K562 (cell line): Measurements from ENCODE around the gene LRMDA. TPM values are rescaled to one million over a fixed set of nuclear protein-coding genes. Genes with fewer than 3 reads are reported as not detected.

ENCODE experiments used
- ATAC-seq: fragments of 200-7000 bp; cut with Tn5 transposase; 3 replicates; pipeline ENCODE4 v1.9.1; 2020; ENCODE audit warnings: moderate library complexity
- BruUV-seq: library from RNA; stranded (reverse); fragments of 400-500 nt; replicated peaks from 2 replicates; lab custom pipeline; 2021; lab: Mats Ljungman, UMichigan
- CTCF ChIA-PET: fragments of 300-600 bp; formaldehyde crosslinking; extraction: SDS; loops from one replicate; lab custom pipeline; 2021; ENCODE audit warnings: low intra/inter-chr PET ratio; lab: Yijun Ruan, JAX
- POLR2A ChIA-PET: fragments of 300-600, 350-650 bp; sonication (Branson Sonifier 250); formaldehyde crosslinking; extraction: SDS; loops from one replicate; lab custom pipeline; 2021; ENCODE audit warnings: antibody characterized with exemption, inconsistent platforms; lab: Yijun Ruan, JAX
- DNase-seq, 4 experiments: peaks; one replicate each; pipeline versions ENCODE4 v3.0.0 to v3.0.0-alpha.2; 2011 to 2018; ENCODE audit warnings: low spot score in 3 of 4, mixed read lengths in 3 of 4; ENCODE audit errors: extremely low read depth in 1 of 4
- FAIRE-seq: peaks from 2 replicates; lab custom pipeline; 2011; peaks lifted over from hg19 to GRCh38; lab: Jason Lieb, UNC
- H2AFZ ChIP-seq: 2 replicates; pipeline ENCODE4 v1.6.0; 2011; ENCODE audit warnings: low read depth, low read length, control low read depth, inconsistent platforms
- H3K27ac ChIP-seq: fragments of 200-600 bp; 3 replicates; pipeline ENCODE4 v1.8.0; 2011; ENCODE audit warnings: low read depth, mild to moderate bottlenecking, control low read depth, inconsistent platforms, low read length, moderate library complexity, mixed read lengths; ENCODE audit errors: extremely low read depth
- H3K27me3 ChIP-seq, 2 experiments: fragments of 300-600 bp in 1 of 2; 2 replicates in 1 of 2; 3 replicates in 1 of 2; pipeline versions ENCODE4 v1.6.0 to v1.8.0; 2011; ENCODE audit warnings: inconsistent platforms in 2 of 2, low read length in 2 of 2, mild to moderate bottlenecking in 1 of 2, mixed read lengths in 1 of 2, moderate library complexity in 1 of 2; ENCODE audit not compliant: control insufficient read depth in 2 of 2, insufficient read depth in 2 of 2
- H3K36me3 ChIP-seq: fragments of 300-600 bp; 3 replicates; pipeline ENCODE4 v1.8.0; 2011; ENCODE audit warnings: mild to moderate bottlenecking, low read length, inconsistent platforms; ENCODE audit not compliant: control insufficient read depth, insufficient read depth
- H3K4me1 ChIP-seq, 2 experiments: fragments of 200-600 bp in 1 of 2; replicated peaks in 1 of 2; 2 replicates in 1 of 2; 3 replicates in 1 of 2; pipeline versions ENCODE4 v1.5.1 to v1.8.0; 2011; ENCODE audit warnings: inconsistent platforms in 2 of 2, low read length in 2 of 2, mild to moderate bottlenecking in 1 of 2, mixed read lengths in 1 of 2, moderate library complexity in 1 of 2; ENCODE audit not compliant: control insufficient read depth in 2 of 2, insufficient read depth in 2 of 2
- H3K4me2 ChIP-seq: 2 replicates; pipeline ENCODE4 v1.6.1; 2011; ENCODE audit warnings: low read length, control low read depth, inconsistent platforms, mixed read lengths; ENCODE audit not compliant: insufficient read depth
- H3K4me3 ChIP-seq: fragments of 200-600 bp; sonication (generic), shearing (Covaris generic); 2 replicates; pipeline ENCODE4 v1.5.1; 2016; ENCODE audit warnings: control low read depth, inconsistent platforms
- H3K79me2 ChIP-seq: fragments of 200-600 bp; 3 replicates; pipeline ENCODE4 v1.8.0; 2011; ENCODE audit warnings: low read length, inconsistent platforms; ENCODE audit not compliant: control insufficient read depth, insufficient read depth
- H3K9ac ChIP-seq, 2 experiments: 2 replicates each; pipeline versions ENCODE4 v1.6.0 to v1.6.1; 2011; ENCODE audit warnings: low read depth in 2 of 2, low read length in 2 of 2, control low read depth in 1 of 2, inconsistent platforms in 1 of 2, mild to moderate bottlenecking in 1 of 2, mixed read lengths in 1 of 2; ENCODE audit not compliant: insufficient read depth in 1 of 2
- H3K9me1 ChIP-seq: one replicate; pipeline ENCODE4 v1.6.0; 2011; ENCODE audit warnings: inconsistent platforms, mild to moderate bottlenecking, low read length, moderate library complexity; ENCODE audit not compliant: control insufficient read depth, insufficient read depth
- H3K9me3 ChIP-seq: replicated peaks from 2 replicates; pipeline ENCODE4 v1.5.1; 2011; ENCODE audit warnings: low read depth, low read length, inconsistent platforms; ENCODE audit not compliant: control insufficient read depth, insufficient read depth
- H4K20me1 ChIP-seq: replicated peaks from 2 replicates; pipeline ENCODE4 v1.6.1; 2011; ENCODE audit warnings: low read length, inconsistent platforms, mixed read lengths; ENCODE audit not compliant: control insufficient read depth, insufficient read depth
- CLOCK ChIP-seq: fragments of 250-450 bp; sonication (Bioruptor Pico); IDR thresholded peaks from 2 replicates; pipeline ENCODE4 v1.4.0; 2020; ENCODE audit warnings: mild to moderate bottlenecking, moderate library complexity, borderline replicate concordance
- CTCF ChIP-seq, 3 experiments: IDR thresholded peaks in 2 of 3; conservative IDR thresholded peaks in 1 of 3; 2 replicates each; pipeline ENCODE4 v1.5.1; 2011 to 2012; ENCODE audit warnings: low read length in 3 of 3, mild to moderate bottlenecking in 3 of 3, control low read depth in 2 of 3, improper control_type of control experiment in 1 of 3, inconsistent platforms in 1 of 3, low read depth in 1 of 3, mixed read lengths in 1 of 3, moderate library complexity in 1 of 3; ENCODE audit not compliant: insufficient read depth in 2 of 3
- WGBS: fragments of 100-300 bp; shearing (Covaris generic); methylation state at CpG from one replicate; pipeline ENCODE4 v1.1.6; 2016; ENCODE audit warnings: low coverage, mixed read lengths; ENCODE audit not compliant: insufficient coverage; ENCODE audit errors: missing lambda C conversion rate; 5-methylcytosine and 5-hydroxymethylcytosine counted together
- in situ Hi-C: fragments of 300-500 bp; cut with MboI; formaldehyde crosslinking; loops from 4 replicates; pipeline ENCODE4 v1.15.0; 2018; ENCODE audit warnings: inconsistent platforms, mixed read lengths
- intact Hi-C: fragments of 100-400 bp; cut with micrococcal nuclease; formaldehyde crosslinking; loops from 2 replicates; pipeline ENCODE4 v1.14.2; 2022
- polyA plus RNA-seq, 8 experiments: library from polyadenylated mRNA; depleted of rRNA in 4 of 8; stranded (reverse) in 5 of 8; unstranded in 3 of 8; fragments of >200 nt; fragmentation: Nextera tagmentation in 2 of 8; fragmentation: Illumina TruSeq in 1 of 8; extraction: Ambion mirVana in 2 of 8; extraction: Trizol in 1 of 8; gene quantifications; 2 replicates each; pipeline versions ENCODE4 v1.2.1 to v1.2.3, GENCODE V29; 2011 to 2014; ENCODE audit warnings: inconsistent platforms in 1 of 8, missing spikeins in 1 of 8
- total RNA-seq, 7 experiments: library from RNA; depleted of rRNA in 6 of 7; stranded (reverse); fragments of >200 nt in 6 of 7; fragmentation: Illumina TruSeq in 2 of 7; extraction: Trizol in 2 of 7; gene quantifications; 2 replicates each; pipeline versions ENCODE4 v1.2.1 to v1.2.3, GENCODE V29; 2011 to 2021; ENCODE audit warnings: low replicate concordance in 1 of 7

Gene LRMDA
- total and polyA plus RNA-seq, 9 of the 15 experiments (the other 6 are each of a cell fraction or from before 2014, with no cell fraction given), result 0.25 TPM; not detected in 8

GRCh38 chr10:76040107-76040829 lies 608.8 kb downstream of the LRMDA start:
- no peak overlapping the region for H3K4me3 ChIP-seq
- no TSS peak for BruUV-seq
- no peak for FAIRE-seq
- H3K9ac ChIP-seq, result no peak overlapping the region
- ChIA-PET POLR2A (interaction anchor here (0.6 kb wide), 1 partner anchor 374 kb away, joined by 3 read pairs; no protein-coding TSS in a partner anchor), CTCF (no interaction called here)
- H3K4me1 ChIP-seq, result no peaks in the 10 kb centered on the region
- DNase-seq, result no peak
- H3K27ac ChIP-seq, result no peak overlapping the region
- no peaks in the 10 kb centered on the region for H3K9me1 ChIP-seq
- no peaks in the 10 kb centered on the region for H3K36me3 ChIP-seq
- no peak for ATAC-seq
- H3K4me2 ChIP-seq, result no peak overlapping the region
- no peak for TF ChIP-seq CLOCK (CRISPR knock-in tag)
- 0 out of 6 replicates have a peak, but pooled peaks of 1 of the 3 experiments have one; percentile 31 for TF ChIP-seq CTCF (IDR thresholded peaks at IDR 0.05 in 2 of 3, conservative IDR thresholded peaks at IDR 0.05 in 1 of 3; ENCODE audit: insufficient read depth in 2 of 3, low read depth in 1 of 3, low read length in 3 of 3)
- H3K27me3 ChIP-seq, result no peaks in the 10 kb centered on the region; a peak in 1 of 5 replicates
- H2AFZ ChIP-seq, result no peak overlapping the region
- intact Hi-C loops, result no loop called here
- no peaks in the 10 kb centered on the region; the same call in 1 of the 2 replicates for H3K9me3 ChIP-seq
- WGBS, result 6% methylated on average over 6 of the region's 6 CpGs
- in situ Hi-C loops, result no loop called here
- H3K79me2 ChIP-seq, result no peaks in the 10 kb centered on the region
- H4K20me1 ChIP-seq, result no peaks in the 10 kb centered on the region; the same call in 1 of the 2 replicates
